Stimulated activated CD4-positive, alpha-beta T cell treated with anti-CD3 and anti-CD28 coated beads, TNF-alpha, amount 100 ng/mL, for 1 hour (primary cell): Measurements from ENCODE around the gene SNAP23.
"Not testable (repeated sequence)": the region's sequence is repeated elsewhere in the genome, so short reads cannot be mapped to it uniquely, and the experiment has no call there.

Experiments used
- DNase-seq, 3 donors: peaks; one replicate each; pipeline ENCODE4 v3.0.0-alpha.2; 2020; ENCODE audit warnings: low read depth in 3 of 3, low spot score in 1 of 3

SNAP23 gene

GRCh38 chr15:42556550-42557207, 61.2 kb downstream of the SNAP23 start:
- not testable (repeated sequence) for DNase-seq

- DNase-seq, result no peak
Observed at GRCh38 chr15:42558739-42559138, 63.3 kb downstream of the SNAP23 start.

GRCh38 chr15:42575188-42576039, 80.0 kb downstream of the SNAP23 start, which contains the start of gene STARD9:
Gene STARD9 (plus strand): TSS chr15:42575606. CDS start chr15:42575716, 110 bp downstream.
- DNase-seq, result peak; percentile 81 to 88 (median 85)

GRCh38 chr15:42576040-42576594, 80.7 kb downstream of the SNAP23 start:
- no peak for DNase-seq

GRCh38 chr15:42576776-42577175, 81.3 kb downstream of the SNAP23 start:
- DNase-seq, result no peak

GRCh38 chr15:42577514-42578031, 82.1 kb downstream of the SNAP23 start:
- no peak for DNase-seq

GRCh38 chr15:42578984-42579537, 83.6 kb downstream of the SNAP23 start:
- no peak for DNase-seq

GRCh38 chr15:42581272-42581730, 85.9 kb downstream of the SNAP23 start:
- peak; percentile 33 to 62 (median 57) for DNase-seq
